HG03558 (cell line): Measurements from ENCODE around the gene FOXP1.

Experiments
- ATAC-seq: cut with Tn5 transposase; IDR thresholded peaks from one replicate; pipeline ENCODE4 v1.9.1; 2021; ENCODE audit warnings: moderate number of reproducible peaks; ENCODE audit not compliant: unreplicated experiment; ENCODE audit errors: extremely low read depth

Gene FOXP1

DNA sequence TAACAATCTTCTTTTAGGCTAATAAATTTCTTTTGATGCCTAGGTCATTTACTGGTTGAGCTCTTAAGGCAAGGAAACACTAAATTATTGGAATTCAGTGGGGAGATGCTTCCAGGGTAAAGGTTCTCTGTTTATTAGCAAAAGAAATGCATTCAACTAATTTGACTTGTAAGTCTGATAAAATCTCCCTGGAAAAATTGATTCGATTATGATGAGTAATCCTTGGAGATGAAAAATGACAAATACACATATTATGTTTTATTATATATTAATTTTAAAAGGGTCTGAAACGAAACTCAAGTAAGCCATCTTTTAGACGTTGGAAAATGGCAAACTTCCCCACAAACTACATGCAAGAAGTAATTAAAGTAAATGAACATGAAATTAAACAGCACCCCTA is 328.0 kb downstream of the FOXP1 start:
- no peak for ATAC-seq

DNA sequence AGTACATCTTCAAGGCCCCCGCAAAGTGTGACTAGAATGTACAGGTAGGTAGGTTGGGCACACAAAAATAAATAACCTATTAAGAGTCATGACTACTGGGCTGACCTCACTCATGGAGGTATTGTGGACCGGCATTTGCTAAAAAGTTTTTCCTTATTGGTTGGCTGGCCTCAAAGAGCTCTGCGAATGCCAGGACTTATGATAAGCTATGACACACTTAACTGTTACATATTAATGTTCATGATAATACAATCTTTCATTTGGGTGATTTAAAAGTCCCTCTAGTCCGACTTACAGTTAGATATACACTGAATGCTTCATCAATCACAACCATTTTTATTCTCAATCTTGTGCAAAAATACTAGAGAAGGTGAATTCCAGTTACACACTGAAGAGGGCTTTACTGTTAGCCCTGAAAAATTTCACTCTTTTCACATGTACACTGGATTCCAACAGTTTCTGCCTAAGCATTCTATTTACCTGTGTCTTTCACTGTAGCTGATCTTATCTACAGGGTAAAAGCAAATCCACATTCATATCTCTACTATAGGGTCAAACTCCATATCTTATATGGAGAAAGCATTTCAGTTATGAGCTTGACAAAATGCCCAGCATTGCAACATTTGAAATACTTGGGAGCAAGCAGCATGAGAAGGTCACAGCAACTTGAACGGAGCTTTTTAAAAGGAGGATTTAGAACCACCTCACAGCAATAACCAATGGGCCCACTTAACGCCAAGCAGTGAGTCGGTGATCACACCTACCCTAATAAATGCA is 329.1 kb downstream of the FOXP1 start:
- no peak for ATAC-seq

DNA sequence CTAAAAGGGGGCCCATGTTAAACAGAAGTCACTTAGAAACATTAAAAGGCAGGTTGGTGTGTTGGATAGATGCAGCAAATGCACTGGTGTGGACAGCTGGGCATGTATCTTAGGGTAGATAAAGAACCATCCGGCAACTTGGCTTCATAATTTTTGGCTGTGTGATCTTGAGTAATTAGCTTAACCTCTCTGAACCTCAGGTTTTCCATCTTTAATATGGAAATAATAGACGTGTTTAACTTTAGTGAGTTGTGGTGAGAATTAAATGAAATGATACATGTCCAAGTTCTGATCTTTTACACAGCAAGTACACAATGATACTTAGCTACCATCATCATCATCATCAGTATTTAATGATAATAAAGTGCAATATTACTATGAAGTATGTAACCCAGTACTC is 330.4 kb downstream of the FOXP1 start:
- no peak for ATAC-seq

DNA sequence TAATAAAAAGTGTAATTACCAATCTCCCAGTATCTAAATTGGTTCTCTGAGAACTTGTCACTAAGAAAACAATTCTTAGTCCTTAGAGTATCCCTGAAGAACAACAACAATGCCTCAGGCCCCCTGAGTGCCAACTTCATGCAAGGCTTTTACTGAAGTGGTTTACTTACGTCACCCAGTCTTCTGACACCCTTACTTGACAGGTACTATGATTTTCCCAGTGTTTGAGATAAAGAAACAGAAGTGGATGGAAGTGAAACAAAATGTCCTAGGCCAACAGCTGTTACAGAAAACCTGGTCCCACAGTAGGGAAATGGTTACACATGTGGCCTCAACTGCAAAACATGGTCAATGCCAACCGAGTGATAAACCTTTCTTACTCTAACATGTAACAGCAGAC is 331.1 kb downstream of the FOXP1 start:
- no peak for ATAC-seq

DNA sequence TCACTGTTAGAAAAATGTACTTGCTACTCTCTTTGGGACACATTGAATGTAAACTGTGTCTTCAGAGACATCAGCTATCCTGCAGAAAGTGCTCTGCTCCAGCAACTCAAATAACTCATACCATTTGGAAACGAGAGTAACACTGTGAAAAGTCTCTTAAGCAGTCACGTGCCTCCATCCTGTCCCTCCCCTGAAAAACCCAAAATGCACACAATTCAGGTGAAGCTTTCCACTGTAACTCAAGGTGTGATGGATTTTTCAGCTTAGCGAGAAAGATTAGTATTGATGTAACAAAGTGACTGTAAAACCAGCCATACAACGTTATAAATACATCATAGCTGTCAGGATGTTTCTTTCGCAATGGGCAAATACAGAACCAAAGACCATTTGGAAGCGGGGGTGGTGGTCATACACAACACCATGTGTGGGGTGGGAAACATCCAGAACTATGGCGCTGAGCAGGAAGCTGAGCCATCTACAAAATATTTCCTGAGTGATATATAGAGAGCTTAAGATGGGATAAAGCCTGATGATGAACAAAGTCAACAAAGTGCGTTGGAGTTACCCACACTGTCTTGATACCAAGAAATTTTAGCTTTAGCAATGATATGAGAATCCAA is 332.3 kb downstream of the FOXP1 start:
- ATAC-seq: no peak

DNA sequence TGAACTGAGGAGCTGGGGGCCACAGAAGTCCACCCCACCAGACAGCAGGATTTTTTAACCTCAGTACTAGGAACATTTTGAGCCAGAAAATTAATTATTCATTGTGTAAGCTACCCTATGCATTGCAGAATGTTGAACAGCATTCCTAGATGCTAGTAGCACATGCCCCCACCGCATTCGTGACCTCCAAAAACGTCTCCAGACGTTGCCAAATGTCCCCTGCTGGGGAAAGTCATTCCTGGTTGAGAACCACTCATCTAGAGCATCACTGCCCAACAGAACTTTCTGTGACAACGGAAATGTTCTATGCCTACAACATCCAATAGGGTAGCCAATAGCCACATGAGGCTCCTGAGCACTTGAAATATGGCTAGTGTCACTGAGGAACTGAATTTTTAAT is 333.5 kb downstream of the FOXP1 start:
- no peak for ATAC-seq

DNA sequence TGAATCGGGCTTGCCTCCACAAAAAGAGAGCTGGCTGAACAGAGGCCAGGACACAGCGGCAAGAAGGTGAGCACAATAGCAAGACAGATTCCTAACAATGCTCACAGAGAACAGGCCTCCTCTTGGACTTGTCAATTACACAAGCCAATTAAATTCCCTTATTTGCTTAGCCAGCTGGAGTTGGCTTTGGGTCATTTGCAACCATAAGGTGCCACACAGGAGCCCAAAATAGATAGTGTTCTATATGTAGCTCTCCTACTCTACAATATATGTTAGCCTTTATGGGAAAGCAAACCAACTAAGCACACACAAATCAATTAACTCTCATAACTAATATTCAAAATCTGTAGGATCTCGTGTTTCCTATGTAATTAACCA is 335.6 kb downstream of the FOXP1 start:
- ATAC-seq: no peak

DNA sequence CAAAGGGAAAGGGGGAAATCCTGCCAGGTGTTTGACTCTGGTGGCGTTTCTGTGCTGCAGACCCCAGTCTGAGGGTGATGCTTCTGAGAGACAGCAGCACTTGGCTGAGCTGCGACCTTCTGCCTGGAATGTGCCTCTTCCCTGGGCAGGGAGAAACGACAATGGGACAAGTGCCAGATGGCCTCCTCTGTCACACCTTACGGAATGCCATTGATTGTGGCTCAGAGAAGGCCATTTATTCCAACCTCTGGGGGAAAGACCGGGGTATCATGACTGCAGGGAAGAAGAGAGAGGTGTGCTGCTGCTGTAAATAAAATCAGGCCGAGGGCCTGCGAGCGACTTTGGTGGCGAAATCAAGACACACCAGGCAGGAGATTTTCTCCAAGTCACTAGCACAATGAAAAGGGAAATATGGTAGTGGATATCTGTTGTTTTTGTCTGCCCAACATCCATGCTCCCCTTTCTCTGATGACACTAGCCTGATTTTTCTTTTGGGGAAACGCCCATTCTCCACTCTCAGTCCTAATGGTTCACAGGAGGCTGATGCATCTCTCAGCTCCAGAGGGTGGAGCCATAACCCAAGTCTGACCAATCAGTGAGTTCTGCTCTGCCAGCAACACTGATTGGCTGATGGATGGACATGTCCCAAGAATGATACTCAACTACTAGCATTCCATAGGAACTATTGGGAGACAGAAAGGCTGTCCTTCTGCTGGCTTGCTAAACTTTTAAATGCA is 336.1 kb downstream of the FOXP1 start:
- no peak for ATAC-seq

DNA sequence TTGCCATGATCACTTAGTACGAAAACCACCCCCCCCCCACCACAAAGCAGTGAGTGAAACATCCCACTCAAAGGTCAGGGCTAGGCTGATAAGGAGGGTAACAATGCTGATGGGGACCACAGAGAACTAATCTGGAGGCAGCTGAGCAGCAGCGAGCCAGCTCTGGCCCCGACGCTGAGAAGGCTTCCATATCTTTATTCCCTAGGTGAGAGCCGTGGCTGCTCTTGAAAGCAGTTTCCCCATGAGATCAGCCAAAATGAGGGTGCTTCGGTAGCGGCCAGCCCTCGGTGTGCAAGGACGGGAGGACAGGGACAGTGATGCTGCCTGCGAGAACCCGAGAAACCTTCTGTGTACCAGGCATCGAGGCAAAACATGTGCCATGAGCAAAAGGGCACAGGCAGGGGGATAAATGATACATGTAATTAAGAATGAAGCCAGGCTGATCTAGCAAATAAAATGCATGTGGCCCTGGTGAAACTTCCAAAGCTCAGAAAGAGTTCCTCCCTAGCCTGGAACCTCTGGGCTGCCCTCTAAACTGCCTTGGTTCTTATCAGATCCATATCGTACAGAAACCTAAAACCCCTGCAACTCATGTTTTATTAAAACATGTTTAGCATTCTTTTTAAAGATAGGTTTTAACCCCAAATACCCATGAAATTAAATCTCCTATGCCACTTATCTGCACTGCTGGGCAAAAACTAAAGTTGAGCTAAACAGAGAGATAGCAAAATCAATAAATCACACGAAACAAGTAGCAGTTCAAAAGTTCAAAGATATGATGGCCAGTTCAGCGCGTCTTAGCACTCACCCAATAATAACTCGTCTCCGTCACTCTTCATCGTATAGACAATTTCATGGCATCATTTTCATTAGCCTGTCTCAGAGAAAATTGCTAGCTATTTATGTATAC is 337.3 kb downstream of the FOXP1 start:
- no peak for ATAC-seq

DNA sequence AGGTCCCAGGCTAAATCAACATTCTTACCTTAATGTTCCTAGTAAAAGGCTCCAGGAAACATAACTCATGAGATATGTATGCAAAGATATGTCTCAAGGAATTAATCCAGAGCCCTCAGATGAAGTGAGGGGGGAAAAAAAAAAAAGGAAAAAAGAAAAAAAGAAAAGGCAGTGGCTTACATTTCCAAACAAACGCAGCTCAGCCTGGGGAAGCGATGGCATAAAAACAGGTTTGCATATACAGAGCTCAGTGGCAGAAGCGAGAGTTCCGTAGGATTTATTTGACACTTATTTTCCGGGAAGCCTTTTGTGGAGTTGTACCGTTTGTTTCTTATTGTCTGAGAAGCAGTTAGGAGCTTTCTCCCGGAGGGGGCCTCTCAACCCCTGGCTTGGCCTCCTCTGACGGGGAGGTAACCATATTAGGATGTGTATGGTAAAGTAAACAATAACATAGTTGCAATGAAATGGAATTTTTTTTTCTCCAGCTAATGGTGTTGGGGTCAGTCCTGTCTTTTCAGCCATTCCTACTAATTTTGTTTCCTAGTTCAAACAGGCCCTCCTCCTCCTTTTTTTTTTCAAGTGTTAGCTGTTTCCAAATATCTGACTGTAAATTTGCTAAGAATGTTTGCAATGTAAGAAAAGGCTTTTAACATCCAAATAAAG is 338.6 kb downstream of the FOXP1 start:
- no peak for ATAC-seq

DNA sequence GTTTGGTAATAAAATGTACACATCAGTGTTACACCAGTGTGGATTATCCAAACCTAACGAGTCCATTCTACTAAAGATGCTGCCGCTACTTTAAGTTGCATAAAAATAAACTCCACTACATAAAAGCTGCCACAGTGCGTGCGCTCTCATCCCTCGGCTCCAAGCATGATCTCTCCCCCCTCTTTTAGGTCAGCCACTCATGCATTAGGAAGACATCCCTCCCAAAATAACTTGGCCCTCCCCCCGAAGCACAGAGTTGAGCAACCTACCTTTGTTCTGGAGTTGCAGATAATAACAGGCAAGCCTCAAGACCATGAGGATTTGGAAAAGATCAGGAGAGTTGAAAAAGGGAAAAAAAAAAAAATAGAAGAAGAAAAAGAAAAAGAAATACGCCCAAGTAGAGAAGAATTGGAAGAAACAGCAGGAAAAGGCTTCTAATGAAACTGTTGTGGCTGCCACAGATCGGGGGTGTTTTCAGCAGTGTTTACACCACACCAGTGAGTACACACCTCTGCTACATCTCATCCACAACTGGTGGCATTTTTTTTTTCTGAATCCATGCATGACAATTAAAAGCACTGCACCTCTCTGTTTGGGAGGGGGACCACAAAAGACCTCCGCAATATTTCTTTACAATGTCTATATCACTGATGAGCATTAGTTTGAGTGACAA is 339.2 kb downstream of the FOXP1 start:
- ATAC-seq: no peak

DNA sequence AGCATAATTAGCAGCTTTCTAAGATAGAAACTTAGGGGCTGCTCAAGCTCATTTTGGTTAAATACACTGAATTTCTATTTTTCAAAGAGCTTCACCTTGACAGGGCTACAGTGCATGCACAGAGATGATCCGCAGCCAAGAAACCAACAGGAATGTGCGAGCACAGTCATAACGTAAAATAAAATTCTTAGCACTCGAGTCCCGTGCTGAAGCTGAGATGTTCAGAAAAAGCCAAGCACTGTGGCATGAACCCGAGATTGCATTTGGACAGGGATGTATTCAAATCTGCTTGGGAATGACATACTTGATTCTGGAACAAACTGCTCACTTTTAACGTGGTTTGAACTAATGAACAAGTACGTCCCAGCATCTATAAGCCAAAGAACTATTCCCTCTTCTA is 340.3 kb downstream of the FOXP1 start:
- no peak for ATAC-seq

DNA sequence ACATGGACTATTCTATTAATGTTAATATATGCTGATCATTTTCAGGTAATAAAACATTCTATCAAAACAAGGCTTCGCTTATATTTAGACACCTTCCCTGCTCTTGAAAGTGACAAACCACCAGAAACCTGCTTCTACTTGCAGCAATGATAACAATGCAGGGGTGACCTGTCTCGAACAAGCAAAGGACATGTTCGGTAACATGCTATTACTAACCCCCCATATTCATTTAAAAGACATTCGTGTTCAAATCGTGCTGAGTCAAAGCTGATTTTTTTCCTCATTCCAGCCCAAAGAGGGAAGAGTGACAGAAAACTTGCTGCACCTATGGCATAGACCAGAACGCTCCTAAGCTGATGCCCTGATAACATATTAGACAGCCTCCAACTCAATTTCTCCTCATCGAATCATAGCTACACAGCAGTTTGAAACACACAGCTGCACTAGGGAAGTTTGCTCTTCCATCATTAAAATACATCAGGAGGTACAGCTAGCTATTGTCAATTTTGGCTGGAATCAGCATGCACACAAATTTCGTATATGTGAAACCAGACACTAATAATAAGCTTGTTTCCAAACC is 341.5 kb downstream of the FOXP1 start:
- ATAC-seq: no peak

DNA sequence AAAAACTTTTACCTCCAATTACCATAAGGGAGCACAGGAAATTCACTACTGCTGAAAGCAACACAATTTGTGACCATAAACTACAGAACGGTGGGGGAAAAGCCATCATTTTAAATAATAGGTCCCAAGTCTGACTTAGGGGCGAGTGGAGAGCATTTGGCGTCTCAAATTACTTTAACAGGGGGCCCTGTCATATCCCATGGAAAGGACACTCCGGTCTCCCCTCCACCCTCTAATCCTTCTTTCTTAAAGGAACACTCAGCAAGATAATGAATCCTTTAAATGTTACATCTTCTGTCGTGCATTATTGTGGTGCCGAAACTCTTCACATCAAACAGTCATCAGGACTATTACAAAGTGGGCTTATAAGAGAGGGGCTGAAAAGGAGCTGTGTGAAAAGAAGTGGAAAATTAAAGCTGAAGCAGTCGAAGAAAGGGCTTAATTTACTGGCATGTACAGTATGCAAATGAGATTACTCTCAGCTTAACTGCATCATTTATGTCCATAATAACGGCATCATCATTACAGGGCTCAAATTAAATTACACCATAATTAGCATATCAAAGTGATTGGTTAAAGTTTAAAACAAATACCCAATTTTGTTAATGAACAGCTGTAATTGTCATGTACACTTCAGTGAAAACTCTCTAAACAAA is 342.2 kb downstream of the FOXP1 start:
- no peak for ATAC-seq

DNA sequence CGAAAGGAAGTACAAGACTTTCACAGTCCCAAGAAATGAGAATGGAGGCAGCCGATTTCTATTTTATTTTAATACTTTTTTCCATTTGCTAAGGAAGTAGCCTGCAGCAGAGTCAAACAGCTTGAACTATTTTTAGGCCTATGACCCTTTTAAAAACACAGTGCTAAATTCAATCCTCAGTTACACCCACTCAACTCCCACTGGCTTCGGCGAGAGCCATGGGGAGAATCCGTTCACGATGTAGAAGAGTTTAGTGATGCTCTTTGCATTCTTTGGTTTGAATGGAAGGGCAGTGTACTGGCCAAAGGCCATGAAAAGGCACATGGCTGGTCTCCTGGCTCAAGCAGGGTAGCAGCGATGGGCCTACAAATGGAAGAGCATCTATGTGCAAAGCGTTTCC is 343.5 kb downstream of the FOXP1 start:
- ATAC-seq: no peak

DNA sequence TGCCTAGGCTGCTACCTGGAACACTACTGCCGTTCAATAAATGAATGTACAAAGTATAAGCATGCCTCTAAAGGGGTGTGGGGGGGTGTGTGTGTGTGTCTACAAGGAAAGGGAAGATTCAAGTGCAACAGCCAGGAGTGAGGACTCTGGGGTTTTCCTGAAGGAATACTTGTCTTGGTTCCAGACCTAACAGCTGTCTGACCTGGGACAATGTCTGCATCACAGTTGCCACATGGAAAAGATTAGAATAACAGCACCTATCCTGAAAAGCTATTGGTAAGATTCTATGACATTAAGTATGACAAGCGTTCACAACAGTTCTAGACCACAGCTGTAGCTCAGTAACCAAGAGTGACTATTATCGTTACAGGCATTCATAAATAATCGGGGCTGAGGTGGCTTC is 345.2 kb downstream of the FOXP1 start:
- ATAC-seq: no peak

DNA sequence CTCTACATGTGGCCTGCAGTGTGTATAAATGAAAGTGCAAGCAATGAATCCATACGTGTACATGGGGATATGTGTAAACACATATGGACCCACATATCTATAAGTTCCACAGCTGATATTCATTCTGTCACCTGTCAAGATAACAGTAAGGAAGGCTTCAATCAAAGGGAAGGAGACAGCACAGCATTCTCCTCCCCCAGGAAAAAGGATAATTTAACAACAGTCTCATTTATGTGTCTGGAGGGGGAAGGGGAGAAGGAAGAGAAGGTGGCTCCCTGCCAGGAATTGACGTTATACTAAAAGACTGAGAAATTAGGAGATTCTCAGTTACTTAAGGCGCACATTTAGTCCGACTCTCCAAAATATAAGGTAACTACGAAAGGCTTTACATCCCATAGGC is 345.9 kb downstream of the FOXP1 start:
- ATAC-seq: no peak

DNA sequence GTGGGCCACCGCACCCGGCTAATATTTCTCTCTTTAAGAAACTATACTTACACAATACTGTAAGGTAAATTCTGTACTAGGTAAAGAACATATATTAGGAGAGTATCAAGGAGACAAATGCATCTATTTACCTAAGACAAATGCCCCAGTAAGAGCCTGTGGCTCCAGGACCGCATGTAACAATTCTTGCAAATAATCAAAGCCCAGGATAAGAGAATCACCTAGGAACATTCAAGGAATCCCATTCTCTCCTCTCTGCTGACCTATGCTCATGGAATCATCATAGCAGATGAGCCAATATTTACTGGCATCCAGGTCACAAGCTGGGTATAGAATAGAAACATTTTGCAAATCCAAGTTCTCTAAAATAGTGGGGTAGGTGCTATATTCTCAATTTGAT is 347.7 kb downstream of the FOXP1 start:
- no peak for ATAC-seq

DNA sequence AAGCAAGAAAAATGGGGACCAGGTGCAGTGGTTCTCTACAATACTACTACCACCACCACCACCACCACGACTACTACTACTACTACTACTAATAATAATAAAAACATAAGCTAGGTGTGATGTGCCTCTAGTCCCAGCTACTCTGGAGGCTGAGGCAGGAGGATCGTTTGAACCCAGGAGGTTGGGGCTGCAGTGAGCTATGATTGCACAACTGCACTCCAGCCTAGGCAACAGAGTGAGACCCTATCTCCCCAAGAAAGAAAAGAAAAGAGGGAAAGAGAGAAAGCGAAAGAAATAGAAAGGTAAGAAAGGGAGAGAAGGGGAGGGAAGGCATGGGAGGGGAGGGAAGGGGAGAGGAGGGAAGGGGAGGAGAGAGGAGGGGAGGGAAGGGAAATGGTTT is 350.6 kb downstream of the FOXP1 start:
- no peak for ATAC-seq
